Activated T-helper 17 cell treated with anti-CD3 and anti-CD28 coated beads, Interleukin-2, amount 50 U/mL, for 72 hours (primary cell): ENCODE results near the gene CPEB3. TPM values are rescaled to one million over a fixed set of nuclear protein-coding genes. Genes with fewer than 3 reads are reported as not detected.
"Not testable (repeated sequence)": the region's sequence is repeated elsewhere in the genome, so short reads cannot be mapped to it uniquely, and the experiment has no call there.

Experiments
- ATAC-seq: fragments of 150-1000 bp; cut with Tn5 transposase; replicated peaks from 2 replicates; pipeline ENCODE4 v1.10.0; 2021; ENCODE audit warnings: mild to moderate bottlenecking, moderate library complexity
- H3K27ac Mint-ChIP-seq: one replicate; pipeline ENCODE4 v1.8.0; 2022; ENCODE audit warnings: mixed read lengths
- H3K27me3 Mint-ChIP-seq: one replicate; pipeline ENCODE4 v1.8.0; 2022; ENCODE audit warnings: mixed read lengths
- H3K36me3 Mint-ChIP-seq: one replicate; pipeline ENCODE4 v1.8.0; 2022; ENCODE audit warnings: low read depth, mild to moderate bottlenecking, mixed read lengths
- H3K4me1 Mint-ChIP-seq: one replicate; pipeline ENCODE4 v1.8.0; 2022; ENCODE audit warnings: mixed read lengths
- H3K4me3 Mint-ChIP-seq: one replicate; pipeline ENCODE4 v1.8.0; 2022; ENCODE audit warnings: mild to moderate bottlenecking, mixed read lengths
- H3K9me3 Mint-ChIP-seq: one replicate; pipeline ENCODE4 v1.8.0; 2022; ENCODE audit warnings: mixed read lengths
- total RNA-seq, 2 donors: library from RNA; stranded (reverse); gene quantifications; one replicate each; pipeline ENCODE4 v1.2.3, GENCODE V29; 2022

The CPEB3 gene
- 1 to 10 TPM; 2.1 to 2.9 TPM for total RNA-seq

DNA sequence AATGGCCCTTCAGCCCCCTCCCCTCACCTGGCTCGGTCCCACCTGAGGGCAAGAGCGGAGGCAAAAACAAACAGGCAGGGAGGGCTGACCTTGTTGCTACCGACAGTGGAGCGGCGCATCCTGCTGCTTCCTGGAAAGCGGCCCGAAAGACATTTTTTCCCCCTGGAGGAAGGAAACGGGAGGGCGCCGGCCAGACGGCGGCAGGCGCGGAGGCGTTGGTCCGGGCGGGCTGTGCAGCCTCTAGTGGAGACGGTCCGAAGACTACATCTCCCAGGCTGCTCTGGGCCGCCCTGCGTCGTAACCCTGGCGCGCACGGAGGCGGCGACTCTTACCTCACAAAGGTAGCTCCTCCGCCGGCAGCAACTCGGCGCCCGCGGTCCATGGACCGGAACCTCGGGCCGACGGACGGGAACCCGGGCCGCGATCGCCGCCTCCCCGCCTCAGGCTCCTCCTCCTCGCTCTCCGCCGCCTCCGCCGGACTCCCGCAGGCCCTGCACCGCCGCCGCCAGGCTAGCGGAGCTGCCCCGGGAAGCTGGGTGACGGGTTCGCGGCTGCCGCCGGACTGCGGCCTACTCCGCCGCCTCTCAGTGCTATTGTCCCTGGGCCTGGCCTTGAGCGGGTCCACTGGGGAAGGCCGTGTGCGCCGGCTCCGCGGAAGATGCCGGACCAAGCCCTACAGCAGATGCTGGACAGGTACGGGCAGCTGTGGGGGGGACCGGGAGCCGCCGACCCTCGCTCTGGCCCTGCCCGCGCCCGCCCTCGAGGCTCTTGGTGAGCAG lies at the start of gene CPEB3, which contains the start of gene MARCHF5:
TSS of gene CPEB3 (minus strand) at position 242 of the 779 bp plus-strand sequence. CDS start 50,728 bp downstream, outside the sequence.
TSS of gene MARCHF5 (plus strand) at position 331 of the 779 bp plus-strand sequence. CDS start at position 659, 328 bp downstream.
- ATAC-seq = peak; percentile 98
- H3K4me3 Mint-ChIP-seq = peak within 1 kb of the TSS; percentile 96
- no peaks in the 10 kb centered on the region for H3K27me3 Mint-ChIP-seq
- H3K9me3 Mint-ChIP-seq = no peaks in the 10 kb centered on the region
- H3K4me1 Mint-ChIP-seq = peaks cover 14% of the 10 kb centered on the region
- H3K27ac Mint-ChIP-seq = peak within 1 kb of the TSS; percentile 91
- H3K36me3 Mint-ChIP-seq = peaks cover 25% of the 10 kb centered on the region

GRCh38 chr10:92329927-92330326 lies 39.0 kb upstream of the CPEB3 start:
- H3K9me3 Mint-ChIP-seq, ATAC-seq, H3K4me3 Mint-ChIP-seq, H3K27me3 Mint-ChIP-seq, H3K36me3 Mint-ChIP-seq, H3K4me1 Mint-ChIP-seq, H3K27ac Mint-ChIP-seq: not testable (repeated sequence)

GRCh38 chr10:92328993-92329392 lies 38.1 kb upstream of the CPEB3 start:
- Mint-ChIP-seq H3K4me3 (no peak overlapping the region), H3K4me1 (no peaks in the 10 kb centered on the region), H3K9me3 (no peaks in the 10 kb centered on the region), H3K36me3 (no peaks in the 10 kb centered on the region), H3K27me3 (no peaks in the 10 kb centered on the region), H3K27ac (no peak overlapping the region)
- no peak for ATAC-seq

GRCh38 chr10:92327445-92328433 lies 36.9 kb upstream of the CPEB3 start:
- H3K27ac Mint-ChIP-seq = no peak overlapping the region
- H3K4me3 Mint-ChIP-seq = no peak overlapping the region
- H3K4me1 Mint-ChIP-seq = peaks cover 5% of the 10 kb centered on the region
- H3K9me3 Mint-ChIP-seq = no peaks in the 10 kb centered on the region
- no peak for ATAC-seq
- peaks cover 7% of the 10 kb centered on the region for H3K36me3 Mint-ChIP-seq
- H3K27me3 Mint-ChIP-seq = no peaks in the 10 kb centered on the region

DNA sequence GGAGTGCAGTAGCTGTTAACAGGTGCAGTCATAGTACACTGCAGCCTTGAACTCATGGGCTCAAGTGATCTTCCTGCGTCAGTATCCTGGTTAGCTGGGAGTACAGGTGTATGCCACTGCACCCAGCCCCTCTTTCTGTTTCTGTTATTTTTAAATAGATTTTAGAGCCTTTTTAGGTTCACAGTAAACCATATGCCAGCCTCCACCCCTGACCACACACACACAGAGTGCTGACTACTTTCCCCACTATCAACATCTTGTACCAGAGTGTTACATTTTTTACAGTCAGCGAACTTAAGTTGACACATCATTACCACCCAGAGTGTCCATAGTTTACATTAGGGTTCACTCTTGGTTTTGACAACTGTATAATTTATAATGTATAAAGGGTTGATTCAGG lies 32.2 kb upstream of the CPEB3 start:
- H3K27ac Mint-ChIP-seq = no peak overlapping the region
- ATAC-seq = no peak
- peaks cover 41% of the 10 kb centered on the region for H3K36me3 Mint-ChIP-seq
- H3K27me3 Mint-ChIP-seq = no peaks in the 10 kb centered on the region
- H3K9me3 Mint-ChIP-seq = no peaks in the 10 kb centered on the region
- H3K4me1 Mint-ChIP-seq = peaks cover 9% of the 10 kb centered on the region
- no peak overlapping the region for H3K4me3 Mint-ChIP-seq

DNA sequence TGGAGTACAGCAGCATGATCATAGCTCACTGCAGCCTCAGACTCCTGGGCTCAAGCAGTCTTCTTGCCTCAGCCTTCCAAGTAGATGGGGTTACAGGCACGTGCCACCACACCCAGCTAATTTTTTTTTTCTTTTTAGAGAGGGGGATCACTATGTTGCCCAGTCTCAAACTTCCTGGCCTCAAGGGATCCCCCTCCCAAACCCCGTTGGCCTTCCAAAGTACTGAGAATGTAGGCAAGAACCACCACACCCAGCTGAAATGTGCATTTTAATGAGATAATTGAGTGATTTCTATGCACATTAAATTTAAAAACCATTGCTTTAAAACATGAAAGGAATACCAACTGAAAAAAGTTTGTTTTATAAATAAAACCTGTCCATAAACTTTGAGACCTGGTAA lies 25.7 kb upstream of the CPEB3 start:
- ATAC-seq = no peak
- Mint-ChIP-seq H3K4me1 (peaks cover 4% of the 10 kb centered on the region), H3K9me3 (no peaks in the 10 kb centered on the region), H3K27me3 (no peaks in the 10 kb centered on the region), H3K4me3 (no peak overlapping the region), H3K27ac (no peak overlapping the region), H3K36me3 (peaks cover 70% of the 10 kb centered on the region)

GRCh38 chr10:92313750-92314149 lies 22.9 kb upstream of the CPEB3 start:
- no peak for ATAC-seq
- no peak overlapping the region for H3K4me3 Mint-ChIP-seq
- H3K4me1 Mint-ChIP-seq = no peaks in the 10 kb centered on the region
- H3K27ac Mint-ChIP-seq = no peak overlapping the region
- H3K36me3 Mint-ChIP-seq = peaks cover 73% of the 10 kb centered on the region
- no peaks in the 10 kb centered on the region for H3K27me3 Mint-ChIP-seq
- H3K9me3 Mint-ChIP-seq = no peaks in the 10 kb centered on the region

DNA sequence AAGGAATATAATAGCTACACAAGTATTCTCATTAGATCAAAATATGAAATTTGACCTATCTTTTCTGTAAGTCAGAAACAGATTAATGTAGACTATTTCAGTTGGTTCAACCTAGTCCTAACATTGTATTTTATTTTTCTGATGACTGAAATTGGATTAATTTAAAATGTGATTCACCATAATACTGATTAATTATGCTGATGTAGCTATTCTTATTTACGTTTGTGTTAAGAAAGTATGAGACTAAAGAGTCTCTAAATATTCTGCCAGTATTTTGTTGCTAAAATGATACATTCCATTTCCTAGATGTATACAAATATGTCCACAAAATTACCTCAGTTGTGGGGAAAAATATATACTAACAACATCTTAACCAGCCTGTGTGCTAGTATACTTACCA lies 18.4 kb upstream of the CPEB3 start:
- Mint-ChIP-seq H3K4me3 (no peak overlapping the region), H3K27ac (no peak overlapping the region), H3K9me3 (no peaks in the 10 kb centered on the region), H3K27me3 (no peaks in the 10 kb centered on the region), H3K4me1 (no peaks in the 10 kb centered on the region), H3K36me3 (peaks cover 44% of the 10 kb centered on the region)
- ATAC-seq = no peak

- H3K9me3 Mint-ChIP-seq = no peaks in the 10 kb centered on the region
- H3K4me1 Mint-ChIP-seq = peaks cover 16% of the 10 kb centered on the region
- no peak for ATAC-seq
- no peak overlapping the region for H3K27ac Mint-ChIP-seq
- peaks cover 6% of the 10 kb centered on the region for H3K36me3 Mint-ChIP-seq
- H3K4me3 Mint-ChIP-seq = no peak overlapping the region
- no peaks in the 10 kb centered on the region for H3K27me3 Mint-ChIP-seq
These were observed 14.5 kb upstream of the CPEB3 start for GRCh38 chr10:92305133-92306072.

- Mint-ChIP-seq H3K27me3 (no peaks in the 10 kb centered on the region), H3K4me1 (peaks cover 25% of the 10 kb centered on the region), H3K27ac (peak overlapping the region; percentile 43), H3K4me3 (no peak overlapping the region), H3K36me3 (peaks cover 6% of the 10 kb centered on the region), H3K9me3 (no peaks in the 10 kb centered on the region)
- ATAC-seq = no peak
These were observed 13.2 kb upstream of the CPEB3 start for GRCh38 chr10:92304061-92304460.

DNA sequence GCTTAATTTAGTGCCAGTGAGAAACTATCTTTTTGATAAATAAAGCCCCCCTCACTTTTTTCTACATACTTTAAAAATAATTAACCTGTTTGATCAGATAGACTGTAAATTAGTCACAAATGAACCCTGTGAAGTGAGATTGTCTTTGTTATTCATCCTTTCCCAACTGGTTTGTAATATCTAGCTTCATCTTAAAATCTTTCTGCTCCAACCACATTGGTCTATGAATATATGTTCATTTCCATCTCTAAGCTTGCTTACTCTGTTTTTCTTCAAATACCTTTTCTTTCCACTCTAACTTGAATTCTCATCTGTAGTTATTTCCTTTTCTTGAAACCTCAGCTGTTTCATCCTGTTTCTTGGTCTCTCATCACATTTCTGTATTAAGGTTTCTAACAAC lies 12.2 kb upstream of the CPEB3 start:
- Mint-ChIP-seq H3K36me3 (peaks cover 15% of the 10 kb centered on the region), H3K4me1 (peaks cover 30% of the 10 kb centered on the region), H3K27me3 (no peaks in the 10 kb centered on the region), H3K9me3 (no peaks in the 10 kb centered on the region), H3K27ac (peak overlapping the region; percentile 43), H3K4me3 (peak overlapping the region; percentile 29)
- ATAC-seq = peak; percentile 83

GRCh38 chr10:92298487-92298886 lies 7.6 kb upstream of the CPEB3 start:
- H3K9me3 Mint-ChIP-seq = no peaks in the 10 kb centered on the region
- H3K27me3 Mint-ChIP-seq = no peaks in the 10 kb centered on the region
- H3K27ac Mint-ChIP-seq = no peak overlapping the region
- no peak overlapping the region for H3K4me3 Mint-ChIP-seq
- peaks cover 31% of the 10 kb centered on the region for H3K4me1 Mint-ChIP-seq
- ATAC-seq = no peak
- H3K36me3 Mint-ChIP-seq = peaks cover 43% of the 10 kb centered on the region

DNA sequence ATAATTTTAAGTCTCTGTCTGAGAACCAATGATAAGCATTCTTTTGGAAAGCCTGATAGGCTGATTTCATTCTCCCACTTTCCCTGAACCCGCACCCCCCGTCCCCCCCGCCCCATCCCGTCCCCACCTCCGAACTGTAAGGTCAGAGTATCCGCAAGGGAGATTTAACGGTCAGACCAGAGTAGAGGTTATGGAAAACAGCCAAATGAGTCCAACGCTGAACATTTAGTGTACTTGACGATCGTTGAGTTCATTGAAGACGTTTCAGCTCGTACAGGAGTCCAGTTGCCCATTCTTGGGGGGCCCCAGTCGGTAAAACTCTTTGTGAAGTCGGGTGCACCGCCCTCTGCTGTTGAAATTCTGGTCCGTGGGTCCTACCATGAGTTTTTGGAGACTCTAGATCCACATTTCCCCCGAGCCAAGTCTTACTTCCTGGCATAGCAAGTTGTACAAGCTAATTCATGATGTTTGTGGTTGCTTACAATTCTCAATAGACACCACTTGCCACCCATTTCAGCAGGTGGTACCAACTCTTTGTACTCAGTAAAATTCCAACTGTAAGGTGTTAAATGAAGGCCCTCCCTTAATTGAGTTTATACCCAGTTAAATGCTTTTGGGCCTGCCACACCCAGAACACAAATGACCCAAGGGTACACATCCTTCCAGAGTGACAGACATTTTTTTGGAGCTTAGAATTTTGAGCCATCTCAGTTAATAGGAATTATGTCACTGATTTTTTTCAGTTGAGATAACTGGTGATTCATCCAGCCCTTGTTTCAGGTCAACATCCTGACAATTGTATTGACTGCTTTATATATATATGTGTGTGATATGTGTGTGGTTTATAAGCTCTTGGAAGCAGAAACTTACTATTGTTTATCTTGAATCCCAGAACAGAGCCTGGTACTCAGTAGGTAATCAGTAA lies 1.3 kb upstream of the CPEB3 start:
- H3K36me3 Mint-ChIP-seq = peaks cover 33% of the 10 kb centered on the region

More for the DNA sequence above, 1.3 kb upstream of the CPEB3 start:
- Mint-ChIP-seq H3K4me1 (peaks cover 14% of the 10 kb centered on the region), H3K27me3 (no peaks in the 10 kb centered on the region), H3K4me3 (peak overlapping the region; percentile 96), H3K27ac (peak overlapping the region; percentile 81), H3K9me3 (no peaks in the 10 kb centered on the region)
- peak; percentile 15 for ATAC-seq
